ENCODE data around the gene HOMER3. TPM values are rescaled to one million over a fixed set of nuclear protein-coding genes. Genes with fewer than 3 reads are reported as not detected.

HOMER3 gene
- total and polyA plus RNA-seq, 10 of the 15 experiments (the other 5 are each of a cell fraction or from before 2014, with no cell fraction given), result 0.18 to 10.6 (median 0.50) TPM; not detected in 2

DNA sequence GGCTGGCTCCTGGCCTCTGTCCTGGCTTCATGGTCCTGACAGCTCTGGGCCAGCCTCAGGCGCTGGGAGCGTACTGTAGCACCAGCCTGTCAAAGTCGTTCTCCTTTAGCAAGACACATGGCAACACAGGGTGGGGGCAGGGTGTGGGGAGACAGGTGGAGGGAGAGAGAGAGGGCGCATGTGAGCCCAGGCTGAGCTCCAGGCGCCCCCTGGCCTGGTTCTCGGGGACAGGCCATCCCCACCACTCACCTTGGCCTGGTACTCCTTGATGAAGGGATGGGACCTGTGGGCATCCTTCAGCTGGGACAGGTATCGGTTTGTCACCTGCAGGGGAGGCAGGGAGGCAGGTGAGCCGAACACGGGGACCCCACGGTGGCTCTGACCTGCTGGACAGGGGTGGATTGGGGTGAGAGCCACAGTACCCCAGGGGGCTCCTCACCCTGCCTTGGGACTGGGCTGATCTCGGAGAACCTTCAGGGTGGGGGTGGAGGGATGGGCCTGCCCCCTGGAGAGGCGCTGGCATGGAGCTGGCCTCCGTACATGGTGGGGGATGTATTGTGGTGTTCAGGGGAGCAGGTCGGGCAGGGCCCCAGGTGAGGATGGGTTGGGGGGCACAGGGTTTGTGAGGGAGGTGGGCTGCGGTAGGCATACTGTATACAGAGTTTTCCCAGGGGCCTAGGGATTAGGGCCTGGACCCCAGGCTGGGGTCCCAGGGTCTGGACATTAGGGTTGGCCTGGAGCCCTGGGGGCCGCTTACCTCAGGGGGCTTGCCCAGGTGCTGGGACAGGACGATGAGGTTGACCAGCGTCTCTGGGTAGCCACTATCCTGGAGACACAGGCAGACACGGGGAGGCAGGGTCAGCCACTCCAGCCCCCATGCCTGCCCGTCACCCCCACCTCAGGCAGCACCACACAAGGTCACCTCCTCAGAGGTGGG lies 41.1 kb downstream of the HOMER3 start (continued):
- TF ChIP-seq IRF4 (IDR thresholded peaks at IDR 0.05; ENCODE audit: low read depth, low read length) (no peak), CEBPB (IDR thresholded peaks at IDR 0.05; ENCODE audit: borderline replicate concordance in 1 of 2, low read depth in 2 of 2, low read length in 2 of 2) (no peak), IKZF1 (conservative IDR thresholded peaks at IDR 0.05) (no peak)

GRCh38 chr19:18898607-18899408 lies 42.2 kb downstream of the HOMER3 start:
- no TSS peak for BruUV-seq (replicated peaks)
- ChIA-PET CTCF (no interaction called here), SMC1A (ENCODE audit: uncharacterized antibody, unreplicated experiment) (no interaction called here), RAD21 (ENCODE audit: unreplicated experiment) (no interaction called here), POLR2A (no interaction called here)
- H3K79me2 ChIP-seq (ENCODE audit: control insufficient read depth, insufficient read depth, low read length), result no peaks in the 10 kb centered on the region
- no peaks in the 10 kb centered on the region for H3K9me3 ChIP-seq (replicated peaks; ENCODE audit: control insufficient read depth, insufficient read depth, low read length)
- no peak overlapping the region for H3K4me3 ChIP-seq
- intact Hi-C loops (cut with micrococcal nuclease; ENCODE audit: unreplicated experiment) (no loop called here), in situ Hi-C loops (cut with MboI) (no loop called here)
- WGBS (ENCODE audit: insufficient coverage, insufficient replicate concordance, low lambda C conversion rate, missing lambda C conversion rate), result 78% methylated on average over 18 of the region's 18 CpGs
- no peak overlapping the region for H2AFZ ChIP-seq (ENCODE audit: control insufficient read depth, low read depth, low read length)
- no peak for FAIRE-seq
- H3K4me2 ChIP-seq (ENCODE audit: control insufficient read depth, insufficient read depth), result no peak overlapping the region
- no peaks in the 10 kb centered on the region for H3K4me1 ChIP-seq (ENCODE audit: control insufficient read depth, insufficient read depth, low read length)
- H3K27me3 ChIP-seq (replicated peaks in 1 of 2; ENCODE audit: control insufficient read depth in 2 of 2, insufficient read depth in 2 of 2, low read length in 1 of 2), result peaks cover 4% of the 10 kb centered on the region in 2 experiments; a peak in 3 of 4 replicates
- no peak for ATAC-seq
- no peak overlapping the region for H3K27ac ChIP-seq (ENCODE audit: control insufficient read depth, insufficient read depth)
- no peaks in the 10 kb centered on the region for H4K20me1 ChIP-seq (ENCODE audit: control insufficient read depth, insufficient read depth)
- peaks cover 2 to 4% of the 10 kb centered on the region in 2 experiments; a peak in 2 of 4 replicates for H3K36me3 ChIP-seq (ENCODE audit: control insufficient read depth in 2 of 2, insufficient read depth in 2 of 2, low read length in 1 of 2)
- DNase-seq (ENCODE audit: low read depth, low spot score), result no peak
- H3K9ac ChIP-seq (ENCODE audit: control insufficient read depth, insufficient read depth, low read length), result no peak overlapping the region
- no peak for TF ChIP-seq IRF3 (IDR thresholded peaks at IDR 0.05)
- TF ChIP-seq POLR2A (IDR thresholded peaks at IDR 0.05; ENCODE audit: low read depth, low read length), result peak; percentile 23; the same call in 1 of the 2 replicates
- TF ChIP-seq DPF2 (IDR thresholded peaks at IDR 0.05), result no peak
- TF ChIP-seq, protein P1, sequence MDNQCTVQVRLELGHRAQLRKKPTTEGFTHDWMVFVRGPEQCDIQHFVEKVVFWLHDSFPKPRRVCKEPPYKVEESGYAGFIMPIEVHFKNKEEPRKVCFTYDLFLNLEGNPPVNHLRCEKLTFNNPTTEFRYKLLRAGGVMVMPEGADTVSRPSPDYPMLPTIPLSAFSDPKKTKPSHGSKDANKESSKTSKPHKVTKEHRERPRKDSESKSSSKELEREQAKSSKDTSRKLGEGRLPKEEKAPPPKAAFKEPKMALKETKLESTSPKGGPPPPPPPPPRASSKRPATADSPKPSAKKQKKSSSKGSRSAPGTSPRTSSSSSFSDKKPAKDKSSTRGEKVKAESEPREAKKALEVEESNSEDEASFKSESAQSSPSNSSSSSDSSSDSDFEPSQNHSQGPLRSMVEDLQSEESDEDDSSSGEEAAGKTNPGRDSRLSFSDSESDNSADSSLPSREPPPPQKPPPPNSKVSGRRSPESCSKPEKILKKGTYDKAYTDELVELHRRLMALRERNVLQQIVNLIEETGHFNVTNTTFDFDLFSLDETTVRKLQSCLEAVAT (IDR thresholded peaks at IDR 0.05), result no peak
- 0 out of 2 replicates have a peak, but pooled peaks have one; percentile 12 for TF ChIP-seq NR2C1 (IDR thresholded peaks at IDR 0.05)
- no peak for TF ChIP-seq NFIC (IDR thresholded peaks at IDR 0.05; ENCODE audit: low read depth, low read length)
- no peak for TF ChIP-seq RBBP5 (conservative IDR thresholded peaks at IDR 0.05)
- no peak for TF ChIP-seq MYC (IDR thresholded peaks at IDR 0.05; ENCODE audit: insufficient read depth, insufficient read length, insufficient replicate concordance, low read length, severe bottlenecking)
- TF ChIP-seq HDGF (IDR thresholded peaks at IDR 0.05), result no peak
- TF ChIP-seq POLR2AphosphoS5 (IDR thresholded peaks at IDR 0.05; ENCODE audit: low read length), result 0 out of 2 replicates have a peak, but pooled peaks have one; percentile 25
- TF ChIP-seq SREBF2 (IDR thresholded peaks at IDR 0.05; ENCODE audit: low read length), result no peak
- TF ChIP-seq RB1 (IDR thresholded peaks at IDR 0.05; ENCODE audit: borderline replicate concordance), result no peak
- TF ChIP-seq NRF1 (conservative IDR thresholded peaks at IDR 0.05; ENCODE audit: low read depth, low read length), result no peak
- peak; percentile 41; the same call in 1 of the 2 replicates for TF ChIP-seq NR2F1 (conservative IDR thresholded peaks at IDR 0.05)
- TF ChIP-seq LARP7 (IDR thresholded peaks at IDR 0.05), result no peak
- TF ChIP-seq POU2F2 (IDR thresholded peaks at IDR 0.05; ENCODE audit: borderline replicate concordance, low read depth, low read length), result no peak

All from GM12878 (cell line).